ENCODE measurements around the gene TRAPPC8. TPM values are rescaled to one million over a fixed set of nuclear protein-coding genes. Genes with fewer than 3 reads are reported as not detected.

Gene TRAPPC8
- total and polyA plus RNA-seq, 10 of the 15 experiments (the other 5 are each of a cell fraction or from before 2014, with no cell fraction given), result 13.0 to 75.4 (median 24.8) TPM

GRCh38 chr18:31798399-31798798, 144.5 kb downstream of the TRAPPC8 start (continued):
- no peak for TF ChIP-seq NKRF (conservative IDR thresholded peaks at IDR 0.05)
- TF ChIP-seq RB1 (IDR thresholded peaks at IDR 0.05; ENCODE audit: borderline replicate concordance), result no peak
- TF ChIP-seq SKIL (IDR thresholded peaks at IDR 0.05; ENCODE audit: low read depth, poor library complexity, severe bottlenecking), result no peak

GRCh38 chr18:31795747-31796146, 147.2 kb downstream of the TRAPPC8 start:
- ChIA-PET SMC1A (ENCODE audit: uncharacterized antibody, unreplicated experiment) (interaction anchor here (1.4 to 2.1 kb wide), 3 partner anchors 8 to 44 kb away, joined by 4 to 6 read pairs (median 6); no protein-coding TSS in a partner anchor), CTCF (interaction anchor here (0.8 to 1.8 kb wide), 4 partner anchors 30 to 74 kb away, joined by 3 to 5 read pairs (median 4); no protein-coding TSS in a partner anchor), POLR2A (no interaction called here), RAD21 (ENCODE audit: unreplicated experiment) (no interaction called here)
- ATAC-seq (no peak), FAIRE-seq (no peak), DNase-seq (ENCODE audit: low read depth, low spot score) (no peak)
- Histone ChIP-seq H3K9me3 (replicated peaks; ENCODE audit: control insufficient read depth, insufficient read depth, low read length) (no peaks in the 10 kb centered on the region; the same call in 1 of the 3 replicates), H3K27ac (ENCODE audit: control insufficient read depth, insufficient read depth) (no peak overlapping the region), H3K27me3 (replicated peaks in 1 of 2; ENCODE audit: control insufficient read depth in 2 of 2, insufficient read depth in 2 of 2, low read length in 1 of 2) (no peaks in the 10 kb centered on the region), H4K20me1 (ENCODE audit: control insufficient read depth, insufficient read depth) (no peaks in the 10 kb centered on the region), H3K79me2 (ENCODE audit: control insufficient read depth, insufficient read depth, low read length) (no peaks in the 10 kb centered on the region), H3K4me2 (ENCODE audit: control insufficient read depth, insufficient read depth) (no peak overlapping the region), H3K4me3 (no peak overlapping the region), H2AFZ (ENCODE audit: control insufficient read depth, low read depth, low read length) (no peak overlapping the region), H3K9ac (ENCODE audit: control insufficient read depth, insufficient read depth, low read length) (no peak overlapping the region), H3K4me1 (ENCODE audit: control insufficient read depth, insufficient read depth, low read length) (peaks cover 21% of the 10 kb centered on the region), H3K36me3 (ENCODE audit: control insufficient read depth in 2 of 2, insufficient read depth in 2 of 2, low read length in 1 of 2) (no peaks in the 10 kb centered on the region)
- 67% methylated on average over 2 of the region's 2 CpGs for WGBS (ENCODE audit: insufficient coverage, insufficient replicate concordance, low lambda C conversion rate, missing lambda C conversion rate)
- intact Hi-C loops (cut with micrococcal nuclease; ENCODE audit: unreplicated experiment) (no loop called here), in situ Hi-C loops (cut with MboI) (no loop called here)
- no TSS peak for BruUV-seq (replicated peaks)
- TF ChIP-seq MEF2A (IDR thresholded peaks at IDR 0.05; ENCODE audit: insufficient read depth, low read depth, low read length) (no peak), PML (IDR thresholded peaks at IDR 0.05; ENCODE audit: low read length) (no peak), ESRRA (IDR thresholded peaks at IDR 0.05; ENCODE audit: low read length) (no peak), ETV6 (conservative IDR thresholded peaks at IDR 0.05 in 1 of 2, IDR thresholded peaks at IDR 0.05 in 1 of 2; ENCODE audit: borderline replicate concordance in 1 of 2, low read depth in 1 of 2) (no peak), YBX1 (IDR thresholded peaks at IDR 0.05) (no peak), PRDM15 (CRISPR knock-in tag; IDR thresholded peaks at IDR 0.05) (no peak)
